WTC11 (cell line): ENCODE data around the gene KDM4C. TPM values are rescaled to one million over a fixed set of nuclear protein-coding genes. Genes with fewer than 3 reads are reported as not detected.

ENCODE experiments used
- ATAC-seq: fragments of 200-7000 bp; cut with Tn5 transposase; 2 replicates; pipeline ENCODE4 v1.10.0; 2021; ENCODE audit warnings: mild to moderate bottlenecking, moderate library complexity
- CTCF ChIA-PET: fragments of 300-600 bp; sonication (Branson Sonifier 250); formaldehyde crosslinking; loops from one replicate; lab custom pipeline; 2021; ENCODE audit warnings: antibody characterized with exemption; lab: Charles Lee
- POLR2A ChIA-PET: fragments of 350-600 bp; sonication (Branson Sonifier 250); formaldehyde crosslinking; loops from one replicate; lab custom pipeline; 2021; ENCODE audit warnings: antibody characterized with exemption; lab: Charles Lee
- DNase-seq: peaks from one replicate; pipeline ENCODE4 v3.0.0; 2021; ENCODE audit warnings: low spot score
- H3K27ac Mint-ChIP-seq: 2 replicates; pipeline ENCODE4 v1.8.0; 2021; ENCODE audit warnings: mixed read lengths
- H3K27me3 Mint-ChIP-seq: 2 replicates; pipeline ENCODE4 v1.8.0; 2021; ENCODE audit warnings: low read depth, mild to moderate bottlenecking, moderate library complexity, mixed read lengths
- H3K36me3 Mint-ChIP-seq: 2 replicates; pipeline ENCODE4 v1.8.0; 2021; ENCODE audit warnings: mixed read lengths
- H3K4me1 Mint-ChIP-seq: 2 replicates; pipeline ENCODE4 v1.8.0; 2022; ENCODE audit warnings: mixed read lengths
- H3K4me3 Mint-ChIP-seq: 2 replicates; pipeline ENCODE4 v1.8.0; 2021; ENCODE audit warnings: mild to moderate bottlenecking, moderate library complexity, mixed read lengths
- H3K9me3 Mint-ChIP-seq: 2 replicates; pipeline ENCODE4 v1.8.0; 2021; ENCODE audit warnings: mixed read lengths
- ARID4B ChIP-seq: sonication (generic); formaldehyde crosslinking; IDR thresholded peaks from 2 replicates; pipeline ENCODE4 v1.8.0; 2023; ENCODE audit warnings: missing genetic modification reagents, mild to moderate bottlenecking, borderline replicate concordance
- ATF2 ChIP-seq: sonication (generic); formaldehyde crosslinking; IDR thresholded peaks from 2 replicates; pipeline ENCODE4 v1.8.1; 2022; ENCODE audit warnings: low read depth, missing genetic modification reagents, borderline replicate concordance
- CBFB ChIP-seq: sonication (generic); formaldehyde crosslinking; IDR thresholded peaks from 2 replicates; pipeline ENCODE4 v1.8.1; 2022; ENCODE audit warnings: mild to moderate bottlenecking, low read depth, missing genetic modification reagents
- CREB1 ChIP-seq: sonication (generic); formaldehyde crosslinking; IDR thresholded peaks from 2 replicates; pipeline ENCODE4 v1.8.0; 2023; ENCODE audit warnings: mild to moderate bottlenecking, missing genetic modification reagents
- FOXJ3 ChIP-seq: sonication (generic); formaldehyde crosslinking; IDR thresholded peaks from 2 replicates; pipeline ENCODE4 v1.9.0; 2021; ENCODE audit warnings: missing genetic modification reagents, mild to moderate bottlenecking, borderline replicate concordance
- HMGA2 ChIP-seq: fragments of 250-450 bp; sonication (Bioruptor Pico); IDR thresholded peaks from 2 replicates; pipeline ENCODE4 v1.4.0; 2021; ENCODE audit warnings: mild to moderate bottlenecking, moderate library complexity
- IRF1 ChIP-seq: sonication (generic); formaldehyde crosslinking; IDR thresholded peaks from 2 replicates; pipeline ENCODE4 v1.8.0; 2023; ENCODE audit warnings: missing genetic modification reagents
- IRF2 ChIP-seq: sonication (generic); formaldehyde crosslinking; IDR thresholded peaks from 2 replicates; pipeline ENCODE4 v1.8.0; 2022; ENCODE audit warnings: low read depth, missing genetic modification reagents, borderline replicate concordance
- NFE2L1 ChIP-seq: sonication (generic); formaldehyde crosslinking; IDR thresholded peaks from 2 replicates; pipeline ENCODE4 v1.8.1; 2023; ENCODE audit warnings: missing genetic modification reagents
- NR2C2 ChIP-seq: sonication (generic); formaldehyde crosslinking; IDR thresholded peaks from 2 replicates; pipeline ENCODE4 v1.8.0; 2022; ENCODE audit warnings: mild to moderate bottlenecking, missing genetic modification reagents
- SOX15 ChIP-seq: fragments of 250-450 bp; sonication (Bioruptor Pico); IDR thresholded peaks from 2 replicates; pipeline ENCODE4 v1.9.0; 2021; ENCODE audit warnings: mild to moderate bottlenecking
- ZMAT4 ChIP-seq: fragments of 250-450 bp; sonication (Bioruptor Pico); IDR thresholded peaks from 2 replicates; pipeline ENCODE4 v1.9.0; 2021; ENCODE audit warnings: mild to moderate bottlenecking
- ZNF121 ChIP-seq: sonication (generic); formaldehyde crosslinking; IDR thresholded peaks from 2 replicates; pipeline ENCODE4 v1.8.0; 2023; ENCODE audit warnings: missing genetic modification reagents
- ZNF263 ChIP-seq: sonication (generic); formaldehyde crosslinking; IDR thresholded peaks from 2 replicates; pipeline ENCODE4 v1.8.1; 2022; ENCODE audit warnings: low read depth, mild to moderate bottlenecking, moderate library complexity, missing genetic modification reagents
- ZNF281 ChIP-seq: sonication (generic); formaldehyde crosslinking; IDR thresholded peaks from 2 replicates; pipeline ENCODE4 v1.8.0; 2023; ENCODE audit warnings: mild to moderate bottlenecking, missing genetic modification reagents
- total RNA-seq: library from RNA; stranded (reverse); gene quantifications from 3 replicates; pipeline ENCODE4 v1.2.3, GENCODE V29; 2021
- TF ChIP-seq, protein P1 (sequence below): fragments of 250-450 bp; sonication (Bioruptor Pico); IDR thresholded peaks from 2 replicates; pipeline ENCODE4 v1.9.0; 2021; ENCODE audit warnings: moderate library complexity, mild to moderate bottlenecking, inconsistent platforms, borderline replicate concordance
- TF ChIP-seq, protein P2 (sequence below): fragments of 250-450 bp; sonication (Bioruptor Pico); IDR thresholded peaks from 2 replicates; pipeline ENCODE4 v1.8.0; 2021; ENCODE audit warnings: mild to moderate bottlenecking
- TF ChIP-seq, protein P3 (sequence below): sonication (generic); formaldehyde crosslinking; IDR thresholded peaks from 2 replicates; pipeline ENCODE4 v1.8.1; 2023; ENCODE audit warnings: mild to moderate bottlenecking, moderate library complexity, missing genetic modification reagents
- TF ChIP-seq, protein P4 (sequence below): sonication (generic); formaldehyde crosslinking; conservative IDR thresholded peaks from 2 replicates; pipeline ENCODE4 v1.8.1; 2023; ENCODE audit warnings: mild to moderate bottlenecking, low read depth, missing genetic modification reagents, moderate library complexity

Gene KDM4C
- total RNA-seq, 1 experiment from 2014 or later, result 29.2 TPM

GRCh38 chr9:7216004-7216841 lies 458.4 kb downstream of the KDM4C start:
- Mint-ChIP-seq H3K27ac (no peak overlapping the region), H3K4me3 (no peak overlapping the region), H3K9me3 (peaks cover 23% of the 10 kb centered on the region), H3K4me1 (peaks cover 17% of the 10 kb centered on the region), H3K27me3 (peaks cover 48% of the 10 kb centered on the region), H3K36me3 (no peaks in the 10 kb centered on the region)
- no peak for ATAC-seq
- no peak for DNase-seq
- ChIA-PET POLR2A (no interaction called here), CTCF (interaction anchor here (1.9 kb wide), 1 partner anchor 18 kb away, joined by 9 read pairs; no protein-coding TSS in a partner anchor)
- TF ChIP-seq, protein P1, sequence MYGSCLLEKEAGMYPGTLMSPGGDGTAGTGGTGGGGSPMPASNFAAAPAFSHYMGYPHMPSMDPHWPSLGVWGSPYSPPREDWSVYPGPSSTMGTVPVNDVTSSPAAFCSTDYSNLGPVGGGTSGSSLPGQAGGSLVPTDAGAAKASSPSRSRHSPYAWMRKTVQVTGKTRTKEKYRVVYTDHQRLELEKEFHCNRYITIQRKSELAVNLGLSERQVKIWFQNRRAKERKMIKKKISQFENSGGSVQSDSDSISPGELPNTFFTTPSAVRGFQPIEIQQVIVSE, result no peak
- TF ChIP-seq ZMAT4 (no peak), NFE2L1 (no peak), FOXJ3 (CRISPR knock-in tag) (no peak), ZNF263 (CRISPR knock-in tag) (no peak), ZNF281 (CRISPR knock-in tag) (no peak), ZNF121 (no peak), NR2C2 (CRISPR knock-in tag) (no peak), IRF1 (CRISPR knock-in tag) (no peak), CREB1 (CRISPR knock-in tag) (no peak), HMGA2 (CRISPR knock-in tag) (no peak), SOX15 (CRISPR knock-in tag) (no peak), IRF2 (no peak), ATF2 (no peak), CBFB (CRISPR knock-in tag) (no peak), ARID4B (CRISPR knock-in tag) (no peak)
- TF ChIP-seq, protein P2, sequence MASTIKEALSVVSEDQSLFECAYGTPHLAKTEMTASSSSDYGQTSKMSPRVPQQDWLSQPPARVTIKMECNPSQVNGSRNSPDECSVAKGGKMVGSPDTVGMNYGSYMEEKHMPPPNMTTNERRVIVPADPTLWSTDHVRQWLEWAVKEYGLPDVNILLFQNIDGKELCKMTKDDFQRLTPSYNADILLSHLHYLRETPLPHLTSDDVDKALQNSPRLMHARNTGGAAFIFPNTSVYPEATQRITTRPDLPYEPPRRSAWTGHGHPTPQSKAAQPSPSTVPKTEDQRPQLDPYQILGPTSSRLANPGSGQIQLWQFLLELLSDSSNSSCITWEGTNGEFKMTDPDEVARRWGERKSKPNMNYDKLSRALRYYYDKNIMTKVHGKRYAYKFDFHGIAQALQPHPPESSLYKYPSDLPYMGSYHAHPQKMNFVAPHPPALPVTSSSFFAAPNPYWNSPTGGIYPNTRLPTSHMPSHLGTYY, result no peak
- TF ChIP-seq, protein P3, sequence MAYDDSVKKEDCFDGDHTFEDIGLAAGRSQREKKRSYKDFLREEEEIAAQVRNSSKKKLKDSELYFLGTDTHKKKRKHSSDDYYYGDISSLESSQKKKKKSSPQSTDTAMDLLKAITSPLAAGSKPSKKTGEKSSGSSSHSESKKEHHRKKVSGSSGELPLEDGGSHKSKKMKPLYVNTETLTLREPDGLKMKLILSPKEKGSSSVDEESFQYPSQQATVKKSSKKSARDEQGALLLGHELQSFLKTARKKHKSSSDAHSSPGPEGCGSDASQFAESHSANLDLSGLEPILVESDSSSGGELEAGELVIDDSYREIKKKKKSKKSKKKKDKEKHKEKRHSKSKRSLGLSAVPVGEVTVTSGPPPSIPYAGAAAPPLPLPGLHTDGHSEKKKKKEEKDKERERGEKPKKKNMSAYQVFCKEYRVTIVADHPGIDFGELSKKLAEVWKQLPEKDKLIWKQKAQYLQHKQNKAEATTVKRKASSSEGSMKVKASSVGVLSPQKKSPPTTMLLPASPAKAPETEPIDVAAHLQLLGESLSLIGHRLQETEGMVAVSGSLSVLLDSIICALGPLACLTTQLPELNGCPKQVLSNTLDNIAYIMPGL (CRISPR knock-in tag), result no peak
- TF ChIP-seq, protein P4, sequence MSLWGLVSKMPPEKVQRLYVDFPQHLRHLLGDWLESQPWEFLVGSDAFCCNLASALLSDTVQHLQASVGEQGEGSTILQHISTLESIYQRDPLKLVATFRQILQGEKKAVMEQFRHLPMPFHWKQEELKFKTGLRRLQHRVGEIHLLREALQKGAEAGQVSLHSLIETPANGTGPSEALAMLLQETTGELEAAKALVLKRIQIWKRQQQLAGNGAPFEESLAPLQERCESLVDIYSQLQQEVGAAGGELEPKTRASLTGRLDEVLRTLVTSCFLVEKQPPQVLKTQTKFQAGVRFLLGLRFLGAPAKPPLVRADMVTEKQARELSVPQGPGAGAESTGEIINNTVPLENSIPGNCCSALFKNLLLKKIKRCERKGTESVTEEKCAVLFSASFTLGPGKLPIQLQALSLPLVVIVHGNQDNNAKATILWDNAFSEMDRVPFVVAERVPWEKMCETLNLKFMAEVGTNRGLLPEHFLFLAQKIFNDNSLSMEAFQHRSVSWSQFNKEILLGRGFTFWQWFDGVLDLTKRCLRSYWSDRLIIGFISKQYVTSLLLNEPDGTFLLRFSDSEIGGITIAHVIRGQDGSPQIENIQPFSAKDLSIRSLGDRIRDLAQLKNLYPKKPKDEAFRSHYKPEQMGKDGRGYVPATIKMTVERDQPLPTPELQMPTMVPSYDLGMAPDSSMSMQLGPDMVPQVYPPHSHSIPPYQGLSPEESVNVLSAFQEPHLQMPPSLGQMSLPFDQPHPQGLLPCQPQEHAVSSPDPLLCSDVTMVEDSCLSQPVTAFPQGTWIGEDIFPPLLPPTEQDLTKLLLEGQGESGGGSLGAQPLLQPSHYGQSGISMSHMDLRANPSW (CRISPR knock-in tag), result no peak
